Fibroblast of skin of left biceps (primary cell): ENCODE data around the gene TTC12.

Experiments
- DNase-seq, 2 experiments: peaks; one replicate each; pipeline ENCODE4 v3.0.0-alpha.2; 2013; ENCODE audit warnings: low read depth in 2 of 2

The TTC12 gene, protein sequence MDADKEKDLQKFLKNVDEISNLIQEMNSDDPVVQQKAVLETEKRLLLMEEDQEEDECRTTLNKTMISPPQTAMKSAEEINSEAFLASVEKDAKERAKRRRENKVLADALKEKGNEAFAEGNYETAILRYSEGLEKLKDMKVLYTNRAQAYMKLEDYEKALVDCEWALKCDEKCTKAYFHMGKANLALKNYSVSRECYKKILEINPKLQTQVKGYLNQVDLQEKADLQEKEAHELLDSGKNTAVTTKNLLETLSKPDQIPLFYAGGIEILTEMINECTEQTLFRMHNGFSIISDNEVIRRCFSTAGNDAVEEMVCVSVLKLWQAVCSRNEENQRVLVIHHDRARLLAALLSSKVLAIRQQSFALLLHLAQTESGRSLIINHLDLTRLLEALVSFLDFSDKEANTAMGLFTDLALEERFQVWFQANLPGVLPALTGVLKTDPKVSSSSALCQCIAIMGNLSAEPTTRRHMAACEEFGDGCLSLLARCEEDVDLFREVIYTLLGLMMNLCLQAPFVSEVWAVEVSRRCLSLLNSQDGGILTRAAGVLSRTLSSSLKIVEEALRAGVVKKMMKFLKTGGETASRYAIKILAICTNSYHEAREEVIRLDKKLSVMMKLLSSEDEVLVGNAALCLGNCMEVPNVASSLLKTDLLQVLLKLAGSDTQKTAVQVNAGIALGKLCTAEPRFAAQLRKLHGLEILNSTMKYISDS

DNA sequence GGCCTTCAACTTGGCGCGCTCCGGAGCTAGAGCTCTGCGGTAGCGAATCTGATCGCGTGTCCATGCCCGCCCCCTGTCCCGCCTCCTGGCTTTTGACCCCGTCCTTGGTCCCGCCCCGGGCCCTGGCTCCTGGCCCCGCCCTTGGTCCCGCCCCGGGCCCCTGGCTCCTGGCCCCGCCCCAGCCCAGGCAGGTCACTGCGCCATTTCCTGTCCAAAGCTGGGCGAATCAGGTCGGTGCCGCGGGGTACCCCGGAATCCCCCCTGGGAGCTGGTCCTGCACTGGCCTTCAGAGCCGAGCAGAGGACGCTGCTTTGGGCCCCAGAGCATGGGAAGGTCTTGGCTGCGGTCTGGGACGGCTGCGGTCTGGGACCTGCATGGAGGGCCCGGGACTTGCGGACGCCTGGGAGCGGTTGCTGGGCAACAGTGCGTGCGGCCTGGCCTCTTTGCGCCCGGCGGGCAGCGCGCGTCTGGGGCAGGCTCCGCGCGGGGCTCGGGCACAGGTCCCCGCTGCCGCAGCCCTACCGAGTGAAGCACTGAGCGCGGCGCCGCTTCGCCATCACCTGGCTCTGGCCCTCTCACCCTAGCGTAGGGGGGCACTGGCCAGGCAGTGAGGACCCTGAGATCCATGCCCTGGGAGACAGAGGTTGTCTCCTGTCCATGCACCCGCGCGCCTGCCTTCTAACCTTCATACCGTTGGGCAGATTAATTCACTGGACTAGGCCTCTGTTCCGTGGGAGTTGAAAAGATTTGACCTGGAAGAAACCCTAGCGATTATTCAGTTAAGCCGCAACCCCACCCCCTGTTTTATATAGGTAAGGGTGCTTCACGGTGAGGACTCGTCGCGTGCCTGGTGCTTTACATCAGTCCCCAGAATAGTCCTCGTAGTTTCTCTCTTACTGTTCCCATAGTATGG lies at the start of gene TTC12:
Gene TTC12, plus strand, starts transcription at position 195 of the 913 bp plus-strand sequence. CDS start 1,675 bp downstream, outside the sequence.
- peak; percentile 36 to 45 for DNase-seq

DNA sequence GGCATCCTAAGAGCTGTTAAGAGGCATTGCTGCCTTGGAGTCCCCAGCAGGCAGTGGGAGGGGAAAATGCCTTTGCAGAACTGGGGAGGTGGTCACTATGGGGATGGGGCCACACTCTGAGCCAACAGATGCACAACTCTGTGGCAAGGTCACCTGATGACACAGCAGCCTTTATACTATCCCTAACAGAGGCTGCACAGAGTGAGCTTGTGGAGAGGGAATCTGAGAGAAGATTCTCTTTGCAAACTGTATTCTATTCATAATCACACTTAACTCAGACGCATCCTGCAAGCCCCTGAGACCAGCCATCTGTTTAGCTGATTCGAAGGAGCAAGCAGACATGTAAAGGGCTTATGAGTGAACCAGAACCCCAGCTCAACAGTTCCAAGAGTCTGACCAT lies 49.0 kb upstream of the TTC12 start:
- DNase-seq, result no peak

DNA sequence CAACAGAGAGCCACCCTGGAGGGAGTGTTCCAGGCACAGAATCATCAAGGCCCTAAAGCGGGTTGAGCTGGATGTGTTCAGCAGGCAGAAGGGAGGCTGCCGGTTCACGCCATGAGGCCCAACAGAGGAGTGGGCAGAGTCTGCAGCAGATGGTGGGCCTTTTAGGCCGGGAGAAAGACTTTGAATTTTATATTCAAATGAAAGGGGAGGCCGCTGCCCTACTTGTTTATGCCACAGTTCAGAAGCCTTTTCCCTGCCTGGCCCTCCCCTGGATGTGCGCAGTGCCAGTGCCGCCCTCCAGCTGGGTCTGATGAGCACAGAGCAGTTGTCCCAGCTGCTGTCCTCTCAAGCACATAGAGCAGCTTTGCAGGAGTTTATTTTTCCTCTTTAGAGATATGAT lies 46.9 kb upstream of the TTC12 start:
- DNase-seq, result no peak

DNA sequence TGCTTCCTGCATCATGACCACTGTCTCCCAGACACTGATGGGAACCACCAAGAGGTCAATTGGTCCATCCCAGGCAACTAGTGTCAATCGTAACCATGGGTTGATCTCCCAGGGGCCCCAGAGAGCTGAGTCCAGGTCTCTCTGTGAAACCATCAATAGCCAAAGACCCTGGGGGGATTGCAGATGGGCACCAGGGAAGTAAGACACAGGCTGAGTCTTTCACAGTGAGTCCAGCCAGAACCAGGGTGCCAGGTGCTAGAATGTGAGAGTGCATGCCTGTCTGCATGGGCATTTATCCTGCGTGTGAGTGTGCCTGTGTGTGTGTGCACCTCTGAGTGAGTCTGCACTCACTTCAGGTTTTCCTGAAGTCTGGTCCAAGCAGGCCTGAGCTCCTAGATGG lies 45.3 kb upstream of the TTC12 start:
- no peak for DNase-seq

DNA sequence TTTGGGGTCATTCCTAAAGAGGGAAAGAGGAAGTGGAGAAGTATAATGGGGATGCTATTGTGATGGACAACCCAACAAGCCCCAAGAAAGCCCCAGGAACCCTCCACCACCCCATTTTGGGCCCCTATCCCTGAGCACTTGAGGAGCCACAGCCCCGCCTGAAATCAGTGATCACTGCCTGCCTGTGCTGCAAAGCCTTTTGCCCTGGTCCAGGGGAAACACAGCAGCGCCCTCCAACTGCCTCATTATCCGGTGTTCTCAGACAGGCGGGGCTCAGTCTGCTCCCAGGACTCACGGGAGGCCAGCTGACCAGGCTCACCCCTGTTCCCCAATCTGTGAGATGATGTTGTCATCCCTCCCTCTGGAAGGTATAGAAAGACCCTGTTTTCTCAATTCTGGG lies 44.7 kb upstream of the TTC12 start:
- DNase-seq, result no peak

DNA sequence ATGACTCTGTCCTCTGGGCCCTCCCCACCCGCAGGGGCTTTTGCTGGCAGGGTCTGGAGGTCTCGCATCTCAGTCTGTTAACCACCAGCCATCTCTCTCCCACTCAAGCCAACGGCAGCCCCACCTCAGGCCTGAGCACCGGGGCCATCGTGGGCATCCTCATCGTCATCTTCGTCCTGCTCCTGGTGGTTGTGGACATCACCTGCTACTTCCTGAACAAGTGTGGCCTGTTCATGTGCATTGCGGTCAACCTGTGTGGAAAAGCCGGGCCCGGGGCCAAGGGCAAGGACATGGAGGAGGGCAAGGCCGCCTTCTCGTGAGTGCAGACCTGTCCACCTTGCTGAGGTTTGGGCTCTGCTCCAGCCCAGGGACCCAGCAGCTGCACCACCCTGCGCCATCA lies 44.3 kb upstream of the TTC12 start:
- DNase-seq, result no peak

DNA sequence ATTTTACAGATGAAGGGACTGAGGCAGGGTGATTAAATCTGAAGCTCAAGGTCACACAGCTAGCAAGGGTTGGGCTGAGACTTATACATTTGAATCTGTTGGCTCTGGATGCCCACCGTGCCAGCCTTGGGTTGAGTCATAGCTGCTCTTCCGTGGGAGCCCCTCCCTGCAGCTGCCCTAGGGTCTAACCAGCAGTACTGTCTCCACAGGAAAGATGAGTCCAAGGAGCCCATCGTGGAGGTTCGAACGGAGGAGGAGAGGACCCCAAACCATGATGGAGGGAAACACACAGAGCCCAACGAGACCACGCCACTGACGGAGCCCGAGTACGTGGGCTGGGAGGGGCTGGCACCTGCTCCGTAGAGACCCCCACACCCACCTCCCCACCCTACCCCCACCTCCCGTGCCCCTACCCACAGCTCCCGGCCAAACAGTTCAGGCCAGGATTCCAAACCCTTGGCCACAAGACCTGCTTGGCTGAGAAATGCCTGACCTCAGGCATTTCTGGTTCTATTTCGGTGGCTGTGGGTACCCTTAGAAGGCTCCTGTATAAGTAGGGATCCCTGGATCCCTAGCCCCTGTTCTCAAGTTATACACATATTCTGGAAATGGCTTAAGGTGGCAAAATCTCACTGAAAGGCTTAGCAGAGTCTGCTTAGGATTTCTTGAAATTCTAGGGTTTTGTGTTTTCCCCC lies 42.7 kb upstream of the TTC12 start:
- no peak for DNase-seq

DNA sequence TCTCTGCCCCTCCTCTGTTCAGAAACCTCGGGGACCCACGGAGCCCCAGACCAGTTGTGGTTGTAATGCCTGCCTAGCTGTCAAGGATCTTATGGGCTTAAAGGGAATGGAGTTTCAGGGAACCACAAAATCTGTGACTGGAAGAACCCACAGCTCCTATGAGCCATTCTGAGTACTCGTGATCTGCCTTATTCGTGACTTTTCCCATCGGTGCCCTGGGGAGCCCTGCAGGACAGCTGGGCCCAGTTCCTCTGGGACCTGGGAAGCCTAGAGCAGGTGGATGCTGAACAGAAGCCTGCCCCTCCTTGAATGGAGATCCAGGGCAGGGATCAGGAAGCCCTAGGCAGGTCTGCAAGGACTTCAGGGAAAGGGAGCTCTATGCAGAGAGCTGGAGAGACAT lies 42.1 kb upstream of the TTC12 start:
- no peak for DNase-seq

DNA sequence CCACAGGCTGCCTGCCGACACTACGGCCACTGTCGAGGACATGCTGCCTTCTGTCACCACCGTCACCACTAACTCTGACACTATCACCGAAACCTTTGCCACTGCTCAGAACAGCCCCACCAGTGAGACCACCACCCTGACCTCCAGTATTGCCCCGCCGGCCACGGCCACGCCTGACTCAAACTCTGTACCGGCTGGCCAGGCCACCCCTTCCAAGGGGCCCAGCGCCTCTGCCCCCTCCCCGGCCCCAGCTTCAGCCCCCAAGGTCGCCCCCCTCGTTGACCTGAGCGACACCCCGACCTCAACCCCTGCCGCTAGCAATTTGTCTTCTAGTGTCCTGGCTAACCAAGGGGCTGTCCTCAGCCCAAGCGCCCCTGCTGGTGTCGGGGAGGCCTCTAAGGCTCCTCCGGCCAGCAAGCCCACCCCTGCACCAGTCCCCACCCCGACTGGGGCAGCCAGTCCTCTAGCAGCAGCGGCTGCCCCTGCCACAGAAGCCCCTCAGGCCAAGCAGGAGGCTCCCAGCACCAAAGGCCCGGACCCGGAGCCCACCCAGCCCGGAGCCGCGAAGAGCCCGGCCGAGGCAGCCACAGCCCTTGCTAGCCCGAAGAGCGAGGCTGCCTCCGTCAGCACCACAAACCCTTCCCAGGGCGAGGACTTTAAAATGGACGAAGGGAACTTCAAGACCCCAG lies 41.3 kb upstream of the TTC12 start:
- no peak for DNase-seq

DNA sequence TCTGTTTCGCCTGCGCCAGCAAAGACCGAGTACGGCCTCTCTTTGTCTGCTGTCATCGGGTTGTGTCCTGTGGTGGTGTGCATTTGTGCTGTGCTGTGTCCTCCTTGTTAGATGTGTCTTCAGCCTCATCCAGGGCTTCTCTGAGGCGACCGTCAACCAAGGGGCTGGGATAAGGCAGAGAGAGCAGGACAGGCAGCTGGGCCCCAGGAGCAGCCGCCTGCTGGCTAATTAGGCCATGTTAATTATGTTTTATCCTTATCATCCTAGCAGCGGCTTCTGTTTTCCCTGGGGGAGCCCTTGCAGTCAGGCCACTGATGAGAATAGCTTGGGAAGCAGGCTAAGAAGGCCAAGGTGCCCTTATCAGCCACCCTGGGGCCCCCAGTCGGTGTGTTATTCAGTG lies 40.7 kb upstream of the TTC12 start:
- no peak for DNase-seq

DNA sequence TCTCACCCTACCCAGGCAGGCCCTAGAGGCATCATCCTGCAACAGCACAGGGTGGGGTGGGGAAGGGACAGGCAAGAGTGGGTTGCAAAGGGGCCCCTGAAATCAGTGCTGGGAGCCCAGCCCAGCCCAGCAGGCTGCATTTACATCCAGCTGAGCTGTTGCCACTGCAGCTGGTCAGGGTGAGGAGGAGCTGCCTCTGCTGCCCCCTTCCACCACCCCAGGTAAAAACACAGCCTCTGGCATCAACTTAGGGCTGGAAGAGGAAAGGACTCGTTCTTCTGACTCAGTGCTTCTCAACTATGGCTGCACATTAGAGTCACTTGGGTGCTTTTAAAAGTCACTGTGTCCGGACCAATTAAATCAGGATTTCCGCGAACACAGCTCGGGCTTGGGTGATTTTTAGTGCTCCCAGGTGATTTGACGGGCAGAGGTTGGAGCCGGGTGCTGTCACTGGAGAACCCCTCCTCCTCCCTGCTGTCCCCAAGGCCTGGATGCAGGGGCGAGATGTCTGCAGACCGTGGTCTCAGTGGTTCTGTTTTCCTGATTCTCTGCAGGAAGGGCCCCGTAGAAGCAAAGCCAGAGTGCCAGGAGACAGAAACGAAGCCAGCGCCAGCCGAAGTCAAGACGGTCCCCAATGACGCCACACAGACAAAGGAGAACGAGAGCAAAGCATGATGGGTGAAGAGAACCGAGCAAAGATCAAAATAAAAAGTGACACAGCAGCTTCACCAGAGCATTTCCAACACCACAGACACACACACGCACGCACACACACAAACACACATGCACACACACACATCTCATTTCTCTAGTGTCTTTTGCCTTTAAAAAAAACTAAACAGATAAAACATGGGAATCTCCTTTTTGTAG lies 39.4 kb upstream of the TTC12 start:
- no peak for DNase-seq

DNA sequence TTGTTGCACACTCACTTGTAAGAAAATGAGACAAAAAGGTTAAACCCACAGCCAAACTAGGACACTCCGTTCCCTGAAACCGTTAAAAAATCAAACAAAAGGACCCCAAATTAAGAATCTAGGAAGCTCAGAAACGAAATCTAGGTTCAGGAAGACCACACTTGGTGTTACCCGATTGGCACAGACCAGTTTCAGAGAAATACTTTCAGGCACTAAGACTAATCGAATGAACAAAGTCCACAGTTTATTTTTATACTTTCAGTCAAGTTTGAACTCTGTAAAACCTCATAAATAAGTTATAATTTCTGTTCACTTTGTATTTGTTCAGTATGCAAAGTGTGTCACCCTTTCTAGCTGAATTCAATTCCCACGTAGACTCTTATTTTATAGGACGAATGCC lies 38.8 kb upstream of the TTC12 start:
- DNase-seq, result no peak

DNA sequence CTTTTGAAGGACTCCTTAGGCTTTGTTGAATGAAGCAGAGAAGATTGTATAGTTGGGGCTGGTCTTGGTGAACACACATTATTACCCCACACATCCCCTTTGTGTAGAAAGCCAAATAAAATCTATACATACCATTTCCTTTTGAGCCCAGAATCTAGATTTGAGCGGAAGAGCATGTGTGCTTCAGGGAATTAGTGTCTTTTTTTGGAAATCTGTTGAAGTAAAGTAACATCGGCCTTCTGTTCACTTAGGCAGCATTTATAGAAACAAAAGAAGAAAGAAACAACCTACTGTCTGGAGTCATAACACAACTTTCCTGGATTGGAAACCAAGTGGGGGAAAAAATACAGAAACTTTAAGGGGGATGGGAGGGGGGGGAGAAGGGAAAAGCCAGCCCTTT lies 37.9 kb upstream of the TTC12 start:
- DNase-seq, result no peak

DNA sequence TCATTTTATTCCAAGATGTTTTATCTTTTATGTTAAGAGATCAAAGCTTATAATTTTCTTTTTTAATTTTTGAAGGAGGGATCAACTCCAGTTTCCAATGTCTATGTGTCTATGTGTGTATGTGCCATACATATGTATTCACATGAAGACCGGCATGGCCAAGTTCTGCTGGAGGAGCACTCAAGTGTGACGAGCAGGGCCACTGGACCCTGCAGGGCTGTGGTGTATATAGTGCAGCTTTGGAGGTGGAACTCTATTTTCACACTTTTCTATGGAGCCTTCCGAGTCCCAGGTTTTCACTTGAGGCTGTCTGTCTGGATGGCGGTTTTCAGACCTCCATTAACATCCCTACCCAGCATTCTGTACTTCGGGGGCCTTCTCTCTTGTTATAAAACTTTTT lies 36.5 kb upstream of the TTC12 start:
- DNase-seq, result no peak

DNA sequence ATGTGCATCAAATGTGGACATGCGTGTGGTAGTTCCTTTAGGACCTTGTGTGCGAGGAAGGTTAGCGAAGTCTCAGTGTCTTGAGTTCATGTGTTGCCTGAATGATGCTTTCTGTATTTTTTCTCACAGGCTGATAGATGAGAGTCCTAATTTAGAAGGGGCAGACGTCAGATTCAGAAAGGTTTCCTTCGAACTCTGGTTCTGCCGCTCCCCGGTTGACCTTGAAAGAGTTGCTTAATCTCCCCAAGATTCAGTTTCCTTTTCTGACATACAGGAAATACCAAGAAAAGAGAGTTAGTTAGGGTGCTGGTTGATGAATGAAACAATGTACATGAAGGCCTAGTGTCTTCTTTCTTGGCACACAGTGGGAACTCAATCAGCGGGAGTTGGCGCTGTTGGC lies 35.9 kb upstream of the TTC12 start:
- no peak for DNase-seq

DNA sequence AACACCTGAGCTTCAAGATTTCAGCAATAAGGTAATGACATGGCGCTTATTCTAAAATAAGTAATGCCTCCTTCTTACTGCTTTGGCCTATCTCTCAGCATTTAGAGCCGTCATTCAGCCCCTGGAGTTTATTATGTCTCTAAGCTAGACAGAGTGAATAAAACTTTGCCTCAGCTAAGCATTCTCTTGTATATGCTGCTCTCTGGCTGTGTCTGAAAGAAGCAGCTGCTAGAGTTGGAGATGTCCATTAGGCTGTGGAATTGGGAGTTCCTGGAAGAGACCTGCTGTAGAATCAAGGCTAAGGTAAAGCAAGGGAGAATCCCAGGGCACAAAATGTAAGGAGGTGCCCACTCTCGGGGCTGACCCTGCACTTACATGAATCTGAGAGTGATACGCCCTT lies 35.5 kb upstream of the TTC12 start:
- no peak for DNase-seq

DNA sequence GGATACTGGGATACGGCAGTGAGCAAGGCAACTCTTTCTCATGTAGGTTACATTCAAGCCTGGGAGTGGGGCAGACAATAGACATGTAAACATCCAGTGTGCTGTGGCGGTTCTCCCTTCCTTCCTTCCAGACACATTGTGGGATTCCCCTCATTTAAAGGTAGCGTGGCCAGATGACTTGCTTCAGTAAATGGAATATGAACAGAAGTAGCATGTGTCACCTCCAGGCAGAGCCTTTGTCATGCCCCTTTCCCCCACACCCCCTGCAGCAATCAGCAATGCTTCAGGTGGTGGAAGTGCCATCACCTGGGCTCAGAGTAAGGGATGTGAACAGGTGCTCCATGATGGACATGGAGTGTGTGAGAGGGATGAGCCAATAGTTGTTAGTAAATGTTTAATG lies 34.8 kb upstream of the TTC12 start:
- no peak for DNase-seq

DNA sequence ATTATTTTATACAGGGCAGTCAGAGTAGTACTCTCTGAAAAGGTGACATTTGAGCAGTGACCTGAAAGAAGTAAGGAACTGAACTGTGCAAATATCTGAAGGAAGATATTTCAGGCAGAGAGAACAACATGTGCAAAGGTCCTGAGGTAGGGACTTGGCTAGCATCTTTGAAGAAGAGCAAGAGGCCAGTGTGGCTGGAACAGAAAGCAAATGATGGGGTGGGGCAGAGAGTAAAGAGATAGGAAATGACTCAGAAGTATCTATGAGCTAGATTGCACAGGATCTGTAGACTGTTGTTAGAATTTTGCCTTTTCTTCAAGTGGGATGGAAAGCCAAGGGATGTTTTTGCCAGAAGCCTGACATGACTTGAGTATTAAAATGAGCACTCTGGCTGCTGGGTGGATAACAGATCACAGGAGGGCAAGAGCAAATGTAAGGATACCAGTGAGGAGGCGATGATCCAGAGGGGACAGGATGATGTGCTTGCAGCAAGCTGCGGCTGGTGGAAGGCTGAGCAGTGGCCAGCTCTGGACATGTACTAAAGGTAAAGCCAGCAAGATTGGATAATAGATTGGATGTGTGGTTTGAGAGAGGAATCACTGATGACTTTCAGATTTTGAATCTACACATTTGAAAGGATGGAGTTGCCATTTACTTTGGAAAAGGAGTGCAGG lies 33.2 kb upstream of the TTC12 start:
- DNase-seq, result no peak

DNA sequence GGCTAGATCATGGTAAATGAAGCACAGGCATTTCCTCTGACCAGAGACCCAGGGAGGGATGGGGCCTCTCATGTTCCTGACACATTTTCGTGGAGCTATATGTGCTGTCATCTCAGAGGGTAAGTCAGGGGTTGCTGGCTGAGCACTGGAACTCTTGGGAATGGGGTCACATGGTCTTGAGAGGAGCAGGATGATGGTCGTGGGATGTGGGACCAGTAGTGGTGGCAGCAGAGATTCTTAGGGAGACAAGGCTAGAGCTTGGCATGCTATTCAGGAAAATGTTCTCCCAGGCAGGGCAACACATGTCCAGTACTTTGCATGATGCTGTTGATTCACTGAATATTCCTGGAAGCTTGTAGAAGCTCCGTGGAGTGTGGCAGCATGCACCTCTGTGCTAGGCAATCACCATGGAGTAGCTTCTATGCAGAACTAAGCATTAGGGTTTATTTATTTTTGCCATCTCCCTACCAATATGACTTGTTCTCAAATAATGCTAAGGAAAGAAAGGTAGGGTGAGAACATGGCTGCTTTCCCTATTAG lies 31.4 kb upstream of the TTC12 start:
- no peak for DNase-seq
